PC-9 (cell line): ENCODE data around the gene SP3. TPM values are rescaled to one million over a fixed set of nuclear protein-coding genes. Genes with fewer than 3 reads are reported as not detected.

Source experiments
- BruUV-seq: library from RNA; stranded (reverse); fragments of 400-500 nt; replicated peaks from 2 replicates; lab custom pipeline; 2021; lab: Mats Ljungman, UMichigan
- CTCF ChIA-PET: fragments of 300-600 bp; sonication (Branson Sonifier 250); formaldehyde crosslinking; loops from one replicate; lab custom pipeline; 2022; ENCODE audit warnings: antibody characterized with exemption; lab: Charles Lee
- POLR2A ChIA-PET: fragments of 300-600 bp; sonication (Branson Sonifier 250); formaldehyde crosslinking; loops from one replicate; lab custom pipeline; 2022; ENCODE audit warnings: antibody characterized with exemption; ENCODE audit not compliant: unreplicated experiment; lab: Charles Lee
- DNase-seq, 2 experiments: peaks; one replicate each; pipeline versions ENCODE4 v3.0.0 to v3.0.0-alpha.2; 2015 to 2022; ENCODE audit warnings: mixed read lengths in 1 of 2
- H2AFZ ChIP-seq: fragments of 200-600 bp; sonication (generic); 2 replicates; pipeline ENCODE4 v1.8.1; 2017; ENCODE audit warnings: antibody characterized with exemption
- H3F3A ChIP-seq: fragments of 200-600 bp; sonication (generic); 2 replicates; pipeline ENCODE4 v1.8.1; 2017; ENCODE audit warnings: antibody characterized with exemption, mild to moderate bottlenecking, low read depth; ENCODE audit not compliant: insufficient read depth
- H3K27ac ChIP-seq: fragments of 200-600 bp; sonication (generic); 2 replicates; pipeline ENCODE4 v1.6.1; 2016; ENCODE audit warnings: mixed run types
- H3K27me3 ChIP-seq: fragments of 200-600 bp; sonication (generic); 2 replicates; pipeline ENCODE4 v1.6.1; 2016; ENCODE audit warnings: low read depth, mixed run types; ENCODE audit not compliant: insufficient read depth
- H3K36me3 ChIP-seq: fragments of 200-600 bp; sonication (generic); 2 replicates; pipeline ENCODE4 v1.6.1; 2016; ENCODE audit warnings: low read depth, mixed run types
- H3K4me1 ChIP-seq: fragments of 200-600 bp; sonication (generic); replicated peaks from 2 replicates; pipeline ENCODE4 v1.6.1; 2016; ENCODE audit warnings: mixed run types; ENCODE audit not compliant: insufficient read depth
- H3K4me2 ChIP-seq: fragments of 200-600 bp; sonication (generic); 2 replicates; pipeline ENCODE4 v1.6.1; 2017; ENCODE audit warnings: mixed run types
- H3K4me3 ChIP-seq: fragments of 200-600 bp; sonication (generic); 2 replicates; pipeline ENCODE4 v1.6.1; 2016; ENCODE audit warnings: mixed run types
- H3K79me2 ChIP-seq: fragments of 200-600 bp; sonication (generic); 2 replicates; pipeline ENCODE4 v1.6.1; 2017; ENCODE audit warnings: low read depth, mixed run types
- H3K9me2 ChIP-seq: fragments of 200-600 bp; sonication (generic); 2 replicates; pipeline ENCODE4 v1.8.1; 2017; ENCODE audit warnings: mild to moderate bottlenecking; ENCODE audit not compliant: insufficient read depth
- H3K9me3 ChIP-seq: fragments of 200-600 bp; sonication (generic); 2 replicates; pipeline ENCODE4 v1.8.1; 2016; ENCODE audit warnings: low read depth; ENCODE audit not compliant: insufficient read depth
- H4K20me1 ChIP-seq: fragments of 200-600 bp; sonication (generic); 2 replicates; pipeline ENCODE4 v1.8.1; 2017; ENCODE audit not compliant: insufficient read depth
- EZH2 ChIP-seq: fragments of 200-600 bp; sonication (generic); IDR thresholded peaks from 2 replicates; pipeline ENCODE4 v1.8.0; 2017; ENCODE audit warnings: antibody characterized with exemption, low read depth
- intact Hi-C: fragments of 100-400 bp; cut with micrococcal nuclease; formaldehyde crosslinking; loops from one replicate; pipeline ENCODE4 v1.10.0; 2022; ENCODE audit not compliant: unreplicated experiment
- total RNA-seq: library from RNA; stranded (reverse); gene quantifications from 2 replicates; pipeline ENCODE4 v1.2.3, GENCODE V29; 2021
- TF ChIP-seq, protein P1 (sequence below): fragments of 200-600 bp; sonication (generic); conservative IDR thresholded peaks from 2 replicates; pipeline ENCODE4 v1.6.1; 2017; ENCODE audit warnings: mixed run types, antibody characterized with exemption, mild to moderate bottlenecking, moderate library complexity

The SP3 gene
- total RNA-seq, 1 experiment from 2014 or later: 127 TPM

DNA sequence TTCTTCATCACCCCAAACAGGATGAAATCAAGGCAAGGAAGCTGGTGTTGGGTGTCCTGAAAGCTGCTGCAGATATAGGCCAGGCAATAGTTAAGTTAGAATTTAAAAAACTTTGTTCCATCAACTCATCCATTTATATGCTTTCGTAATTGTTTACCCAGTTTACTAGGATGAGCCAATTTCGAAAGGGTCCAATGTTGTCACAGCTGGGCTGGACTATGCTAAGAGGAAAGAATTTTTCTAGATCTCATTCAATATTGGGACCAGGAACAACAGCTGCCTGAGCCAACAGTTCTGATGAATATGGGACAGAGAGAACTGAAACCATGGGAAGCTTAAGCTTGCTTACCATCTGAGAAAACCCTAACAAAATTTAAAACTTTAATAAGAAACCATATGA is 21.6 kb upstream of the SP3 start:
- CTCF ChIA-PET: interaction anchor here (1.0 kb wide), 2 partner anchors 15 to 35 kb away, joined by 3 to 10 read pairs; no protein-coding TSS in a partner anchor
- BruUV-seq: no TSS peak
- no peak for DNase-seq
- Histone ChIP-seq H3K9me2 (no peaks in the 10 kb centered on the region), H3K4me1 (peaks cover 2% of the 10 kb centered on the region), H3F3A (no peaks in the 10 kb centered on the region), H3K36me3 (no peaks in the 10 kb centered on the region), H3K79me2 (no peaks in the 10 kb centered on the region), H3K4me3 (no peak overlapping the region), H3K27ac (no peak overlapping the region), H2AFZ (no peak overlapping the region), H4K20me1 (no peaks in the 10 kb centered on the region), H3K27me3 (no peaks in the 10 kb centered on the region), H3K4me2 (no peak overlapping the region), H3K9me3 (no peaks in the 10 kb centered on the region)
- POLR2A ChIA-PET: interaction anchor here (0.7 kb wide), 1 partner anchor 102 kb away, joined by 5 read pairs; no protein-coding TSS in a partner anchor
- no peak for TF ChIP-seq EZH2
- TF ChIP-seq, protein P1, sequence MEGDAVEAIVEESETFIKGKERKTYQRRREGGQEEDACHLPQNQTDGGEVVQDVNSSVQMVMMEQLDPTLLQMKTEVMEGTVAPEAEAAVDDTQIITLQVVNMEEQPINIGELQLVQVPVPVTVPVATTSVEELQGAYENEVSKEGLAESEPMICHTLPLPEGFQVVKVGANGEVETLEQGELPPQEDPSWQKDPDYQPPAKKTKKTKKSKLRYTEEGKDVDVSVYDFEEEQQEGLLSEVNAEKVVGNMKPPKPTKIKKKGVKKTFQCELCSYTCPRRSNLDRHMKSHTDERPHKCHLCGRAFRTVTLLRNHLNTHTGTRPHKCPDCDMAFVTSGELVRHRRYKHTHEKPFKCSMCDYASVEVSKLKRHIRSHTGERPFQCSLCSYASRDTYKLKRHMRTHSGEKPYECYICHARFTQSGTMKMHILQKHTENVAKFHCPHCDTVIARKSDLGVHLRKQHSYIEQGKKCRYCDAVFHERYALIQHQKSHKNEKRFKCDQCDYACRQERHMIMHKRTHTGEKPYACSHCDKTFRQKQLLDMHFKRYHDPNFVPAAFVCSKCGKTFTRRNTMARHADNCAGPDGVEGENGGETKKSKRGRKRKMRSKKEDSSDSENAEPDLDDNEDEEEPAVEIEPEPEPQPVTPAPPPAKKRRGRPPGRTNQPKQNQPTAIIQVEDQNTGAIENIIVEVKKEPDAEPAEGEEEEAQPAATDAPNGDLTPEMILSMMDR: no peak
- intact Hi-C loops: no loop called here

DNA sequence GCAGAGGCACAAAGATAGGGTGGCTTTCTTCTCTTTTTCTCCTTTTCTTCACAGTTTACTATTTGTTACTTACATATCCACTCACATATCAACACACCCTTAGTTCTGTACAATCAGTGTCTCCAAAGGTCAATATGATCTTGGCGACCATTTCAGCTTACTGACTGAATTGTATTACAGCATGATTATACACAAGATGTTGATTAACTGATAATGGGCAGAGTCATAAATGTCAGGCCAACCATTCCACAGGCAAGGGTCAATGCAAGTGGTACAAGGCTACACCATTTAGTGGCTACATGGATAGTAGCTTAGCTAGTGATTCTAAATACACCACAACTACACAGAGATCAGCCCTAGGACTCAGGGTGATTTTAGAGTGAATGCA is 20.4 kb upstream of the SP3 start:
- peak in 1 of 2 experiments; percentile 48 for DNase-seq
- Histone ChIP-seq H3F3A (no peaks in the 10 kb centered on the region), H3K4me2 (no peak overlapping the region), H4K20me1 (no peaks in the 10 kb centered on the region), H2AFZ (no peak overlapping the region), H3K36me3 (no peaks in the 10 kb centered on the region), H3K4me1 (no peaks in the 10 kb centered on the region; the same call in 1 of the 2 replicates), H3K27ac (no peak overlapping the region), H3K9me2 (no peaks in the 10 kb centered on the region), H3K9me3 (no peaks in the 10 kb centered on the region), H3K79me2 (no peaks in the 10 kb centered on the region), H3K4me3 (no peak overlapping the region), H3K27me3 (no peaks in the 10 kb centered on the region)
- TF ChIP-seq, protein P1: no peak
- TF ChIP-seq EZH2: no peak
- intact Hi-C loops: no loop called here
- ChIA-PET CTCF (interaction anchor here (1.0 kb wide), 1 partner anchor 34 kb away, joined by 3 read pairs; no protein-coding TSS in a partner anchor), POLR2A (no interaction called here)
- BruUV-seq: no TSS peak

DNA sequence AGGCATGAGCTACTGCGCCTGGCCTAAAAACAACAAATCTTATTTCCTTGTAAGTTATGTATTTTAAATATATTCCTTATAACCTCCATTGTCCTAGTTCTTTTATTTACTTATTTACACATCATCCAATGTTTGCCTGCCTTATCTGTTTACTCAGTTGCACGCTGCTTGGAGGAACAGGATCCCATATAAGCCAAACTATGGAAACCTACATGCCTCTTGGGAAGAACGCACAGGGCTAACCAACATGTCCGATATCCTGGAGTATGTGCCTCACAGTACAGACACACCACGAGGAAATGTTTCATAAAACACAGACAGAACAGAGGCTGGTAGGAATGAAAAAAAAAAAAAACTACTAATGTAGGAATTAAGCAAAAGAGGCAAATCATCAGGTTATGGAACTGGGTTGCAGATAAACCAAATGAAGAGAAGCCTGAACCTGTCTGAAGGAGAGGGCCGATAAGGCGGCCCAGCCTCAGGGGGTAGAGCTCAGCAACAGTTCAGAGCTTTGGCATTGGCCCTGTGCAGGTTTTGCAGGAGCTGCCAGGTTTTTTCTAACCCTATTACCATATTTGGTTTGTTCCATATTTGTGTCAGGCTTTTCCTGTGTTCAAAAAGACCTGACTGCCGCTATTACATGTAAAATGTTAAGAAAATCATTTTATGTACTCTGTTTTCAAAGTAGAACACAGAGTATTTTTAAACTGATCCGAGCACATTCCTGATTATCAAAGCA is 19.9 kb upstream of the SP3 start:
- DNase-seq: no peak
- no peaks in the 10 kb centered on the region for H3K9me2 ChIP-seq
- BruUV-seq: no TSS peak
- ChIA-PET CTCF (no interaction called here), POLR2A (no interaction called here)
- H3K9me3 ChIP-seq: no peaks in the 10 kb centered on the region
- H3K36me3 ChIP-seq: no peaks in the 10 kb centered on the region
- H3K27me3 ChIP-seq: no peaks in the 10 kb centered on the region
- no peak overlapping the region for H3K4me3 ChIP-seq
- no peaks in the 10 kb centered on the region for H4K20me1 ChIP-seq
- intact Hi-C loops: no loop called here
- no peak overlapping the region for H3K27ac ChIP-seq
- H3K4me1 ChIP-seq: no peaks in the 10 kb centered on the region; the same call in 1 of the 2 replicates
- H2AFZ ChIP-seq: no peak overlapping the region
- no peaks in the 10 kb centered on the region for H3K79me2 ChIP-seq
- no peak overlapping the region for H3K4me2 ChIP-seq
- TF ChIP-seq EZH2: no peak
- TF ChIP-seq, protein P1: no peak
- H3F3A ChIP-seq: no peaks in the 10 kb centered on the region
